GM04504 (cell line): ENCODE results near the gene MPPED2.

Source experiments
- DNase-seq: peaks from one replicate; pipeline ENCODE4 v3.0.0-alpha.2; 2012; ENCODE audit warnings: low read depth

Gene MPPED2

DNA sequence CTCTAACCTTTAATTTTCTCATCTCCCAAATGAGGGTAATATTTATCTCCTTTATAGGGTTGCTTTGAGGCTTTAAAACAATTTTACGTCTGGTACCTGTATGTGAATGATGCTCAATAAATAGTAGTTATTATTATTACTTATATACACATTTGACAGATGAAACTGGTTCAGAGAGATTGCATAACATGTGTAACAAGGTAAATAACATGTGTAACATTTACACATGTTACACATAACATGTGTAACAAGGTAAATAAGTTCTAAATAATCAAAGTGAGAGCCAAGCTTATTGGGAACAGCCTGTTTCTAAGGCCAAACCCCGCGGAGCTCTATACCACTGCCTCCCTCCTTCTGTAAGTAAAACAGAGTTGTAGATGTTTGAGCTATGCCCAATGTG, 100.9 kb downstream of the MPPED2 start:
- DNase-seq = no peak

DNA sequence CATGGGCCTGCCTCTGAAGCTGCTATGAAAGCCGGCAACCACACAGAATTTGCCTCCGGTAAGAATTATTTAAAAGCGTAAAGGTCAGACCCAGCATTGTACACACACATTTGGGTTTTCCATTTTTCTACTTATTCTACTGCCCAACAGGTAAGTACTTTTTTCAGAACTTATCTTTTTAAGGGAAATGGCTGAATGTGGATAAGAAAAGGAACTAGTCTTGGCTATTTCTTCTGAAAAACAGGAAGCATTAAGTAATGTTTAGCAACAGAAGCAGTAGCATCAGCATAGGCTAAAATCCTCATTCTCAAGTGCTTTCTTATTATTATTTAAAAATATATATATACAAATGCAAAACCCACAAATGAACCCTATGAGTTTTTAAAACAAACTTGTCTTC, 103.1 kb downstream of the MPPED2 start:
- no peak for DNase-seq

GRCh38 chr11:30481796-30482195, 104.4 kb downstream of the MPPED2 start:
- no peak for DNase-seq

DNA sequence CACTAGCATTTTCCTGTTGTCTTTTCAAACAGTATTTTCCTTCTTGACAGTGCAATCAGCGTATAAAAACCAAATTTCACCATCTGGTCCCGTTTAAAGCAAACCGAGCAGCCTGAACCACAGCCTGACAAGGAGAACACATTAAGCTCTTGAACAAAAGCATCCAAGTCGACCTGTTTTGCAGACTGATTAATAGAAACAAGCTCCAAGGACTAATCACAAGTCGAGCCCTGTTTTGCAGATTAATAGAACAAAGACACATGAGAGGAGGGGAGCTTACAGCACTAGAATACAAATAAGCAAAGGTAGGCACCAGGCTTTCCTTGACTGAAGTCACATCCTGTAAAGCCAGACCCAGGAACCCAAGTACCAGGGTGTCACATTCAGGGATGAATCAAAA, 104.8 kb downstream of the MPPED2 start:
- no peak for DNase-seq

- no peak for DNase-seq
Observed at GRCh38 chr11:30479899-30480298, 106.3 kb downstream of the MPPED2 start.

DNA sequence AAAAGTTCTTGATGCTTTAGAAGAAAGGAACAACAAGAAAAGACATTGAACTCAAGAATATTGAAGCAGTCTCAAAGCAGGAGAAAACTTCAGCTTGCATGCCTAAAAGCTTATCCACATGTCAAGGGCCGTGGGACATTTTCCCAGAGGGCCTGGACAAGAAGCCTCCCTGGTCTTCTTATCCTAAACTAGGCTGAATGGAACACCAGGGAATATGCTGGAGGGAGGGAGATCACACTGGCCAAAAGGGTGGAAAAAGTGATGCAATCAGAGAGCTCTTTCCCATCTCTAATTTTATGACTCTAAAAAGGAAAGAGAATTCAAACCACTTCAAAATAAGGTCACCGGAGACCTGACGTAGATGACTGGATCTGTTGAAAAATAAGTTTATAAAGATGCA, 107.2 kb downstream of the MPPED2 start:
- no peak for DNase-seq

- DNase-seq = no peak
Observed at GRCh38 chr11:30477061-30477460, 109.1 kb downstream of the MPPED2 start.

- DNase-seq = no peak
Observed at GRCh38 chr11:30474151-30474954, 111.8 kb downstream of the MPPED2 start.

- DNase-seq = no peak
Observed at GRCh38 chr11:30471244-30471643, 114.9 kb downstream of the MPPED2 start.

GRCh38 chr11:30468881-30469280, 117.3 kb downstream of the MPPED2 start:
- DNase-seq = no peak

DNA sequence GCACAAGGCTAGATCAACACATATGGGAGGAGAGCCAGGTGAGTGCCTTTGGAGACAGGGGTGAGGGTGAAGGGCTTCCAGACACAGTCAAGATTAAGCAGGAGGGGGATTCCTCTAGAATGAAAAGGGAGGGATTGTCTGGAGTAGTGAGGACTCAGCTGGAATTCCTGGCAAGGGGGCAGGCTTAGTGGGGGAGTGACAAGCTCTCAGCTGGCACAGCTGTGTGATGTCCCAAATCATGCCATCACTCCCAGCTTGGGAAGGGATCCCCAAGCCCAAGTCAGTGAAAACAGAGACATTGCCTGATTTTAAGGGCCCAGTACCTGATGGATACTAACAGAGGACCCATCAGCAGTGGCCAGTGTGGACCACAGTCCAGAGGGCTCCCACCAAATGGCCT, 119.0 kb downstream of the MPPED2 start:
- DNase-seq = no peak

DNA sequence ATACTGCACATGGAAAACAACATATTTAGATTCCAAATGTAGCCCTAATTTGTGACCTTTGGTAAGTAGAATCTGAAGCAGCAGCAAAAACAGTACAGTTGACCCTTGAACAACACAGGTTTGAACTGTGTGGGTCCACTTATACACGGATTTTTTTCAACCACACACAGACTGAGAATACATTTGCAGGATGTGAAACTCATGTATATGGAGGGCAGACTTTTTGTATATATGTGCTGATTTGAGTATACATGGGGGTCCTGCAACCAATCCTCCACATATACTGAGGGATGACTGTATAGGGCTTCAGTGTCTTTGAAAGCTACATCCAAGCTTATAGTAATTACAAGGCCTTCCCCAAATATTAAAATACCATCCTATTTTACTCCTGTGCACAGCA, 120.5 kb downstream of the MPPED2 start:
- no peak for DNase-seq

DNA sequence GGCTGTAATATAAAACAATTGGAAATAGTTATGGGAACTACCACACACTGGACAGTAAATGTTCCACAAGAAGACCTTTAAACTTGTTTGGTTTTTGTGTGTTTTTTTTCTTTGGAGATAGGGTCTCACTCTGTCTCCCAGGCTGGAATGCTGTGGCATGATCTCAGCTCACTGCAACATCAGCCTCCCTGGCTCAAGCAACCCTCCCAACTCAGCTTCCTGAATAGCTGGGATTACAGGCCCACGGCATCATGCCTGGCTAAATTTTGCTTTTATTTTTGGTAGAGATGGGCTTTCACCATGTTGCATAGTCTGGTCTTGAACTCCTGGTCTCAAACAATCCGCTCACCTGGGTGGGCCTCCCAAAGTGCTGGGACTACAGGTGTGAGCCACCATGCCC, 121.0 kb downstream of the MPPED2 start:
- DNase-seq = no peak

DNA sequence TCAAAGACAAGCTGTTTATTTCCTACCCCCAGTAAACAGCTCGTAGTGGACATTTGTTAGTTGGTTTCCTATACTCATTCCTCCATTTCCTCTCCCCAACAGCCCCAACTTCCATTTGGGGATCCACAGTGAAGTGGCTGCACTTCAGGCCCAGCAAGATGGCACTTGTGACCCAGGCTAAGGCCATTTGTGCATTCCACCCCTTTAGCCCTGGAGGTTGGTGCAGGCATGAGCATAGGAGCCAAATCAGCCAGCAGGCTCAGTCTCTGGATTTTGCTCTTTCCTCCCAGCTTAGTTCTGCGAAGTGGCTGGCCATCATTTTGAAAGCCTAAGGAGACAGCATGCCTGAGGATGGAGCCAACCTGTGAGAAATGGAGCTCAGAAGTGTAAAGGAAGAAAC, 122.9 kb downstream of the MPPED2 start:
- no peak for DNase-seq

DNA sequence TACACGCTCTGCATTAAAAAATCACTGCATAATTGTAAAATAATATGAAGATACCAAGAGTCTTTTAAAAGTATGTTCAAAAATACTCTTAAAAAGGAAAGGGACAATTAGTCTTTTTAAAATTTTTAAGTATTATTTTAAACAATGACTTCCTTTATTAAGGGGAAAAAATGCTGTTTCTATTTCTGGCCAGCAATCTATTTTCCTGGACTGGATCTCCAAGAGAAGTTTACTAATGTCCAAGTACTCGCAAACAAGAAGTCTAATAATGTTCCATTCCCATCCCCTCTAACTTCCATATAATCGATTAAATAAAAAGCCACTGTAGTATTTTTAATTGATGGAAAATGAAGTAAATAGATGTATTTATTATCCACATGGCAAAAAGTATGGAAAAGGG, 123.7 kb downstream of the MPPED2 start:
- DNase-seq = no peak

- no peak for DNase-seq
Observed at GRCh38 chr11:30459821-30460220, 126.3 kb downstream of the MPPED2 start.

DNA sequence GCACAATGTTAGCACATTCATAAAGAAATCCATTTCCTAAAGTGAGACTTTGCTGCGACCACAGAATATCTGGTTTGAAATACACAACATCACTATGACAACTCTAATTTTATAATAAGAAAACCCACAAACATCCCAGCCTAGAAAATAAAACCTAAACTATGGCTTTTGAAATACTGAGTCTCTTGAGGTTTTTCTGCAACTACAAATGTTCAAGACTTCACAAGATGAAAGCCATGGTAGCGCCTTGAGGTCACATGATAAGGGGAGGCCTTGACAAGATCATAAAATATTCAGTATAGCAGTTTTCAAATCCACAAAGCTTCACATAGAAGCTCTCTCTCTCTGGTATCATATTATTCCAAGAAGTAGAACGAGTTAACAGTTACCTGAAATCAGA, 126.8 kb downstream of the MPPED2 start:
- no peak for DNase-seq

DNA sequence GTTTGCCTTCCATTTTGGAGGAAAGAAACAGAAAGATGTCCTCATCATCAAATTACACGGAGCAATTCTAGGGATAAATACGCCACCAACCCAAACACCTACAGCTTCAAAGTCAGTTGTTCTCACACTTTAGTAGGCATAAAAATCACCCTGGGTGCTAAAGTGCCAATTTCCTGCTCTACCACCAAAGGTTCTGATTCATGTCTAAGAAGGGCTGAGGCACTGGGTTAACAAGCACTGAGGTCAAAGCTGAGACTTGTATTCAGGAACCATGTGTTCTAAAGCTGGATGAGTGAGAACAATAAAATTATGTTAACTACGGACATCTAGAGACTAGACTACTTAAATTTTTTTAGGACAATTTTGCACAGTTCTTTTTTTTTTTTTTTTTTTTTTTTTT, 127.6 kb downstream of the MPPED2 start:
- no peak for DNase-seq

DNA sequence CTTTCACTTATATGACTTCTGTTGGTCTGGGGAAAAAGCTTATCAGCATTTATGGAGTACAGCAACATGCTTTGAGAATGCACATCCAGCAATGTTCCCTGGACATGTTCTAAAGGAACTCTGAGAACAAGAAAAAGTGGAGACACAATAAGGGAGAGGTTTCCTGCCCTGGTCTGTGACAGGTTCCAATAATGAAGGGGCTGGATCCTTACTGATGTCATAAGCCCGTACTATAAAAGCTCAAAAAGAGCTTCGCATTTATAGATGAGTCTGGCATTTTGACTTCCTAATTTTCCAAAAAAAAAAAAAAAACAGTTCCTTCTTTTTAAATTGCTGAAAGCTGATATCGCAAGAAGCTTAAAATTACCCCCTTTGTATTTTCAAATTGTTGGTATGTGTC, 129.1 kb downstream of the MPPED2 start:
- no peak for DNase-seq

DNA sequence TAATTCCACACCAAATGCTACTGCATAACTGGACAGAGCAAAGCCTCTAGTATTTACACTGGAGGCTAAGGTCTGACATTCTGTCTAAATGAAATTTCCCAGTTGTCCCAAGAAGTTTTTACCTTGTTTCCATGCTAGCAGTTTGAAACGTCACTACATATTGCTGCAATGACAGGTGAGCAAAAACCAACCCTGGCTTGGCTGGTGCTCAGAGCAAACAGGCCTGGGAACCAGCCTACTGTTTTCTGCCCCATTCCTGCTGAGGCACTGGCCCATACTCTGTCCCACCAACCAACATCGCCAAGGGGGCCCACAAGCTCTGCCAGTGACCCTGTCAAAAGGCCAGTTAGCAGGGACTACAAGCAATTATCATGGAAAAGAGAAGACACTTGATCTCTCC, 131.1 kb downstream of the MPPED2 start:
- no peak for DNase-seq

DNA sequence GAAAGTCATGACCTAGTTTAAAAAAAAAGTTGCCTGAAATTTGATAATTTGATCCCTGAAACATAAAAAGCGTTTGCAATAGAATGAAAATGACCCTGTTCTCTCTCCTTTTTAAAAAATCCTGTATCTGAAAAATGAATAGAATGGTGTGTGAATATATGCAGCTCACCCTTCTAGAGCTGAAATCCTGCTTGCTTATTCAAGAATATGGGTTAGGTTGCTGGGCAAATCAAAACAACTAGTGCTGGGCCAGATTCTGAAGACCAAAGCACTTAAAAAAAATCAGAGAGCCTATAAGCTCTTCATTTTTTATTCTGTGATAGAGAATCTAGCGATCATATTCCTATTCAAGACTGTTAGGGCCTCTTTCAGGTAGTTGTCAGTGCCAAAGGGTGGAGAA, 131.6 kb downstream of the MPPED2 start:
- DNase-seq = no peak

DNA sequence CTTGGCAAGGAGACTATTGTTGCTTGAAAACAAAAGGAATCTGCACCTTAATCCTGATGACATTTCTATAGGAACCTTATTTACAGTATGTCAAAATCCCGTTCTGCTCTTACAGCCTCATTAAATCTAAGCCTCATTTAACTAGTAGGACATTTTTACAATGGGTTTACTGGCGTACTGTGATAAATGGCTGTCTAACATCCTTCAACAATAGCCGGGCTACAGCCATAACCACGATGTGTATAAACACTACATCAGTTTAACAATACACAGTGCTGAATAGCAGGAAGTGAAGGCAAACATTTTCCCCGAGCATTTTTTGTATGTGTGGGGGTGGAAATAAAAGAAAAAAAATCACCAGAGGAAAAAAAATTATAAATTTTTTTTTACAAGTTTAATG, 132.0 kb downstream of the MPPED2 start:
- no peak for DNase-seq

DNA sequence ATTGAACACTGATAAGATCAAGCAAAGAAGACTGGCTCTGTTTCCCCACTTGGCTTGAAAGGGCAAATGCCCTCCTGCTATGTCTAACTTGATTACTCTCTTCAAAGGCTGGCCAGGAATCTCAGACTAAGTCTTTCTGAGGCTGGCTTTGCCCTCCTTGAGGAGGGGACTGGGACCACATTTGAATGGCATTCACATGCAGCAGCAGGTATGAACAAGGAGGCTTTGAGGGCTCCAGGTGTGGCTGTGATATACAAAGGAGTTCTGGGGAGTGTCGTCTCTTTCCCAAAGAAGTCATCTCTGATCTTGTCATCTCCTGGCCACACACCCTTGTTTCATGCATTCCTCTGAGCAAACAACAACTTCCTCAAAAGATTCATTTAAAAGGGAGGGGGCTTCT, 132.4 kb downstream of the MPPED2 start:
- no peak for DNase-seq

- DNase-seq = no peak
Observed at GRCh38 chr11:30452842-30453241, 133.3 kb downstream of the MPPED2 start.

DNA sequence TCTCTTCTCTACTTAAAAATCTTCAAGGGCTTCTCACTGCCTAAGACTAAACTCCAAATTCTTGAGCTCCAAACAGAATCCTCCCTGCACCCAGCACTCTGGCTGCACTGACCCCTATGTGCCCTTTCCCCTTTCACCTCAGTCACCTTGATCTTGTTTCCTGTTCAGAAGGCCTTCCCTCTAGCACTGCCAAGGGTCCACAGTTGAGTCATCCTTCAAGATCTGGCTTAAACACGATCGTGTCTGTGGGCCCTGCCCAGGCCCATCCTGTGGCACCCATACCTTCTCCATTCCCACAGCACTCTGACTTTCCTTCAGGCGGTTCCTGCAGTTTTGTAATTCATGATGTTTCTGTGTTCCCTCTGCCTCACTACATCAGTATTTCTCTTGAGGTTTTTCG, 134.0 kb downstream of the MPPED2 start:
- DNase-seq = no peak
